CD4-positive, alpha-beta T cell treated with Interleukin-6 for 4 hours (primary cell): ENCODE data around the gene NFATC2.
"Not testable (repeated sequence)": the region's sequence is repeated elsewhere in the genome, so short reads cannot be mapped to it uniquely, and the experiment has no call there.

Experiments used
- DNase-seq: peaks from one replicate; pipeline ENCODE4 v3.0.0-alpha.2; 2020; ENCODE audit warnings: mixed read lengths

Gene NFATC2

GRCh38 chr20:51493346-51493791, 49.1 kb downstream of the NFATC2 start:
- DNase-seq, result no peak

- DNase-seq, result no peak
Measured at GRCh38 chr20:51492167-51493092, 50.1 kb downstream of the NFATC2 start.

GRCh38 chr20:51491393-51491792, 51.1 kb downstream of the NFATC2 start:
- DNase-seq, result no peak

- DNase-seq, result no peak
Measured at GRCh38 chr20:51490635-51491034, 51.9 kb downstream of the NFATC2 start.

GRCh38 chr20:51489611-51490010, 52.9 kb downstream of the NFATC2 start:
- no peak for DNase-seq

GRCh38 chr20:51488331-51488730, 54.2 kb downstream of the NFATC2 start:
- no peak for DNase-seq

GRCh38 chr20:51487565-51488268, 54.8 kb downstream of the NFATC2 start:
- DNase-seq, result no peak

- no peak for DNase-seq
Measured at GRCh38 chr20:51487076-51487475, 55.4 kb downstream of the NFATC2 start.

GRCh38 chr20:51486197-51487005, 56.1 kb downstream of the NFATC2 start:
- DNase-seq, result no peak

- no peak for DNase-seq
Measured at GRCh38 chr20:51484831-51485230, 57.7 kb downstream of the NFATC2 start.

- no peak for DNase-seq
Measured at GRCh38 chr20:51484141-51484815, 58.2 kb downstream of the NFATC2 start.

GRCh38 chr20:51482836-51483473, 59.6 kb downstream of the NFATC2 start:
- DNase-seq, result no peak

- DNase-seq, result peak; percentile 60
Measured at GRCh38 chr20:51481341-51481914, 61.1 kb downstream of the NFATC2 start.

- DNase-seq, result peak; percentile 22
Measured at GRCh38 chr20:51480507-51481270, 61.8 kb downstream of the NFATC2 start.

- DNase-seq, result not testable (repeated sequence)
Measured at GRCh38 chr20:51476106-51476505, 66.4 kb downstream of the NFATC2 start.

GRCh38 chr20:51473771-51474170, 68.7 kb downstream of the NFATC2 start:
- no peak for DNase-seq

GRCh38 chr20:51473256-51473655, 69.3 kb downstream of the NFATC2 start:
- no peak for DNase-seq

- DNase-seq, result peak; percentile 48
Measured at GRCh38 chr20:51470907-51471411, 71.6 kb downstream of the NFATC2 start.

- DNase-seq, result no peak
Measured at GRCh38 chr20:51470499-51470820, 72.1 kb downstream of the NFATC2 start.
